Hypothalamus (tissue), 51 donors: ENCODE measurements around the gene PGAP1.
A peak's percentile ranks its signal among the peaks of the same experiment; 100 is the strongest.
"Not testable (repeated sequence)": the region's sequence is repeated elsewhere in the genome, so short reads cannot be mapped to it uniquely, and the experiment has no call there.

Source experiments
- DNase-seq, 51 donors: peaks; one replicate each; lab custom pipeline; 2025; lab: John Stamatoyannopoulos, UW

The PGAP1 gene

GRCh38 chr2:196954001-196954400, 27.5 kb upstream of the PGAP1 start:
- no peak for DNase-seq

- no peak for DNase-seq
Observed at GRCh38 chr2:196952936-196953335, 26.4 kb upstream of the PGAP1 start.

- no peak for DNase-seq
Observed at GRCh38 chr2:196951973-196952372, 25.5 kb upstream of the PGAP1 start.

GRCh38 chr2:196949116-196949515, 22.6 kb upstream of the PGAP1 start:
- DNase-seq: no peak

DNA sequence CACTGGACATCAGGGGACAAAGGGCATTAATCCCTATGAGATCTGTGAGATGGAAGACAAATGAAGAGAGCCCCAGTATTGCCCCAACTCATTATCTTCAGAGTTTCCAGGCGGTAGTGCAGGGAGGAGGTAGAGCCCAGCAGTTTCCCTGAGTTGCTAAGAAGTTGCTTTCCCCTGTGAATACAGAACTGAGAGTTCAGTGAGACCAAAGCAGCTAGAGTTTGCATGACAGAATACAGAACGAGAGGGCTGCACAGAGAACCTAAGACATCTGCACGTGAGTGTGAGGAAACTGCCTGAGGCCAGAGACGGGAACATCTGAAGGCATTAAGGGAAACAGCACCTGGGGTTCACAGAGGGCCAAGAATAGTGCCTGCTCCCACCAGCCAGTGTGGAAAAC, 18.1 kb upstream of the PGAP1 start:
- DNase-seq: no peak

DNA sequence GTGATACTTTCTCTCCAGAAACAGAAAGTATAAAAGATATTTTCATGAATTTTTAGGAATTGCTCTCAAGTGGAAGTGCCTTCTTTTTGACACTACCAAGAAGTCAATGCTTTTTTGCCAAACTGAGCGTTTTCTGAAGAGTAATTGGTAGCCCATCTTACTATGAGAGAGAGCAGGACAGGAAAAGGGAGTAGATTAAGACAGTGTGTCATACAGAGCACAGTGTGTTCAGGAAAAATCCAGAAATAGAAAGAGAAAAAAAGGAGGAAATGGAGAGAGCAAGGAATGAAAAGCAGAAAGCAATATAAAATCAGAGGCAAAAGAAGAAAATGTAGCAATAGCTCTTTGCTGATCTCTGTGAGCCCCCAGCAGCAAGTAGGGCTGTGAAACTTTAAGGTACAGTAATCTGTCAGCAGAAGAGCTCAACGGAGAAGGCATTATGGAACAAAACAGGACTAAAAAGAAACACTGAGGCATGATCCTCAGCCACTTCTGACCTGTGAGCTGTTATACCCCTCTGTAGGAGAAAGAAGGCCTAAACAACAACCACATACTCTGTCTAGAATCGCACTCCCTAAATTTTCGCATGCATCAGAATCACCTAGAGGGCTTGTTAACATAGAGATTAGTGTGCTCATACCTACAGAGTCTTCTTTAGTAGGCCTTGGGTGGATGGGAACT, 15.0 kb upstream of the PGAP1 start:
- DNase-seq: no peak

GRCh38 chr2:196939371-196939770, 12.9 kb upstream of the PGAP1 start:
- DNase-seq: no peak

DNA sequence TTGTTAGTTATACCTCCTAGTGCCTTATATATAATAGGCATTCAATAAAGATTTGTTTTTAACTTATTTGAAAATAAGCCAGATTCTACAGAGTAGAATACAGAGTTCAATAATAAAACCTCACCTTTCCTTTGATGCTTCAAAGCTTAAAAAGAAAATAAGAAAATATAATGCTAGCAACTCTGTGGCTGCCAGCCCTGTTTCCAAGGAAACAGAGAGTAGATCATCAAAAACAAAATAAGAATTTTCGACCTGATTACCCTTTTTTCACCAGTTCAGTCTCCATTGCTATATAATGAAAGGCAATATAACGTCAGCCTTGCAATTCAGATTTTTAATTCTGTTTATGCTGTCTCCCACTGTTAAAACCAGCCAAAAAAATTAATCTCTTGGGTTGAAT, 8.9 kb upstream of the PGAP1 start:
- DNase-seq: no peak

DNA sequence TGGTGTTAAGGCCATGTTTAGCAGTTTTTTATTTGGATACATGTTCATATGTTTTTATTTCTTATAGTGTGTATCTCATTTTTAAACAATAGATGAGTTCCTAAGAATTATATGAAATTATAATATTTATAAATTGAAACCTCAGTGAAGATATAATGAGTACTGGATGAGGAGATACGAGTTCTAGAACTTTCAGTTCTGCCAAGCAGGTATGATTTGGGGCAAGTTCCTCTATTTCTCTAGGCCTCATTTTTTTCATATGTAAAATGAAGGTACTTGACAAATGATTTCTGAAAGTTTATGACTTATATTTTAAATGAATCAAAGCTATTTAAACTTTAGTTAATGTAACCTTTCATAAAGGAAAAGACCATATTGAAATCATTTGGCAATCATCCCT, 8.2 kb upstream of the PGAP1 start:
- DNase-seq: no peak

GRCh38 chr2:196931555-196931954, 5.0 kb upstream of the PGAP1 start:
- no peak for DNase-seq

DNA sequence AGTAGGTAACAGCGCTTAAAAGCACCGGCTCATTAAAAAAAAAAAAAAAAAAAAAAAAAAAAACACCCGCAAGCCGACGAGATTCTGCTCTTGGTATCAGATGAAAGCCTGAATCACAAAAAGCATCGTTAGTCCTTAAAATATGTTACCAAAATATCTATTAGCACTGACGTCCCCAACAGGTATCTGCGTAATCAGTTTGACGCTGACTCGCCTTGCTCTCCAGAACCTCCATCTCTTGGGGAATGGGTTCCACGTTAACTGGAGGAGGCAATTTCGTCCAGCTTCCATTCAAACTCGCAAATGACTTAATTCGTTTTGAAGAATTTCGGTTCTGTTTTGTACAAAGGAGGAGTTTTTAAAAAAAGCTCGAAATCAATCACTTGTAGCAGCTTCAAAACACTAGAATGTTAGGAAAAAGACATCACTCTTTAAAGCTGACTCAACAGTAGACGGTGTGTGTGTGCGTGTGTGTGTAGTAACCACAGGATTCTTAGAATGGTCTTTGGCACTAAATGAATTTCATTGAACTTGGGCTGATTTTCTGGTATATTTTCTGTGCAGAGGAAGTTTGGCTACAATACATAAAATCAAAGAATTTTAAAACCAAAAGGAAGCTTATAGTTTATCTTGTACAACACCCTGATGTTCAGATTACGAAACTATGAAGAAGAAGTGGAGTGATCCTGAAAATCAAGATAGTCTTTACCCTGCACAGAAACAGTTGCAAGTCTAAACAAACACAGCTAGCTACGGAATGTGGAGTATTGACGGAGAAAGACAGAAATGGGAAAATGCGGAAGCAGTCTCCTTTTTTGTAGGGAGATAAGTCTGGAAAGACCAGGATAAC, 1.1 kb upstream of the PGAP1 start:
- DNase-seq: peak in 8 of 51 donors; percentile 3 to 74 (median 28)

GRCh38 chr2:196925768-196926561, 542 bp downstream of the PGAP1 start:
- DNase-seq: peak in 41 of 51 donors; percentile 1 to 83 (median 44)

DNA sequence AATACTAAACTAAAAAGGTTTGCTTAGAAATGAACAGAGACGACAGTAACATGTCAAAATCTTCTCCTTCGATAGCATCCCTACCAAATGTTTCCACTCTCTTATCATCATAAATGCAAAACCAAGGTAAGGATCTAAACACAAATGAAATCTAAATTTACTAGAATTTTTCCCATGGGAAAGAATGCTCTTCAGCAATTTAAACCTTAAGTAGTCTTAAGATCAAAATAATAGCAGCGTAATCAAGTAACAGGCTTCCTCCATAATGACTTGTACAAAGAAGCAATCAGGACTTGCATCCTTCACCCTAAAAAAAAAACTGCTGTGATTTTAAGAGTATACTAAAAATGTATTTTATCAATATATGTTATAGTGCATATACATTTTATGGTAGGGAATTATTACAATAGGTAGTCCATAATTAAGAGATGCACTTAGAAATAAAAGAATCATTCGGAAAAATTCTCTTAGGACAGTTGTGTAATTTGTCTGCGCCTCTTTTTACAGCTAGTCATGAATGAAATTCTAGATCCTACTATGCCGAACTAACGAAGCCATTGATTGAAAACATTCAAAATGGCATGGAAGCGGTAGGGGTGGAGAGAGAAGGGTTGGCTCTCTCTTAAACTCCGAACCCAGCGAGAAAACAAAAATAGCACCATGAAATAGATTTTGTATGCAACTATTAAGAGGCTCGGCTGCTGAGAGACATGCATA, 1.3 kb downstream of the PGAP1 start:
- peak in 1 of 51 donors; percentile 11 for DNase-seq

- DNase-seq: no peak
Observed at GRCh38 chr2:196924051-196924450, 2.5 kb downstream of the PGAP1 start.

- no peak for DNase-seq
Observed at GRCh38 chr2:196918927-196919326, 7.6 kb downstream of the PGAP1 start.

DNA sequence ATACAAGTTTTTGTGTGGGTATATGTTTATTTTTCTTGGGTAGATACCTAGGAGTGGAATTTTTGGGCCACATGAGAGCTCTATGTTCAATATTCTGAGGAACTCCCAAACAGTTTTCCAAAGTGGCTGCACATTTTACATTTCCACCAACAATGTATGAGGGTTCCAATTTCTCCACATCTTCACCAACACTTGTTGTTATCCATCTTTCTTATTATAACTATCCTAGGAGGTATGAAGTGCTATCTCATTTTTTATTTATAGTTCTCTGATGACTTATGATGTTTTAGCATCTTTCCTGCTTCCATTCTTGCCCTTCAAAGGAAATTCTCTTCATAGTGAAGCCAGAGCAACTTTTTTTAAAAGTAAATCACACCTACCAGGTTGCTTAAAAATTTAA, 8.7 kb downstream of the PGAP1 start:
- DNase-seq: no peak

DNA sequence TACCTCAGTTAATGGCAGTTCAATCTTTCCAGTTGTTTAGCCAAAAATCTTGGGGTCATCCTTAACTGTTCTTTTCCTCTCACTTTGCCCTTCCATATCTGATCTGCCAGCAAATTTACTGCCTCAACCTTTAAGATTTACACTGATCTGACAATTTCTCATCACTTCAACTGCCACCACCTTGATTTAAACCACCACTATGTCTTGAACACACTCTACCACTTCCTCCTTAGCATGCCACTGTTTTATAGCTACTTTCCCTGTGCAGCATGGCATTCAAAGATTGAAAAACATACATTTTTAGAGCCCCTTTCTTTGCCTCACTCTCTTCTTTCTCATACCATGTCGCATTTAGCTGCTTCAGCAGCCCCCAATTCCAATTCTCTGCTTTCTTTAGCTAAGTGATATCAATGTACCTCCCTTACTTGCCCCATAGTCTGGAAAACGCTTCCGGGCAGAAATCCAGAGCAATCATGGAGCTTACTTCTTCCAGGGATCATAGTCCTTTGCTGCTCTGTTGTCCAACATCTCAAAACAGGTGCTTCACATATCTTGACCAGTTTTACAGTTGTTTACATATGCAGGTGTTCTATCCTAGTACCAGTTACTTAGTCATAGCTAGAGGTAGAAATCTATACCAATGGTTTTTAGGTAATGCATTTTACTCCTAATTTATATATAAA, 10.9 kb downstream of the PGAP1 start:
- no peak for DNase-seq

GRCh38 chr2:196914867-196915460, 11.5 kb downstream of the PGAP1 start:
- no peak for DNase-seq

GRCh38 chr2:196913691-196914090, 12.8 kb downstream of the PGAP1 start:
- DNase-seq: no peak

DNA sequence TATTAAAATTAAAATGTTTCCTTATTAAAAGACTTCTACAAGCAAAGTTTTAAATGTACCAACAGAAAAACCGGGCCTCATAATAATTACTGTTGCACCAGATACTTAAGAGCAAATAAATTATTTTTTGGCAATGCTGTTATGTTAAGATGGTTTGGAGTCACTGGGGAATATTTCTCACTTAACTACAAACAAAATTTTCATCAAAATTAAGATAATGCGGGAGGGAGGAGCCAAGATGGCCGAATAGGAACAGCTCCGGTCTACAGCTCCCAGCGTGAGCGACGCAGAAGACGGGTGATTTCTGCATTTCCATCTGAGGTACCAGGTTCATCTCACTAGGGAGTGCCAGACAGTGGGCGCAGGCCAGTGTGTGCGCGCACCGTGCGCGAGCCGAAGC, 21.1 kb downstream of the PGAP1 start:
- not testable (repeated sequence) for DNase-seq
